HCT116 (cell line): ENCODE results near the gene CRIM1.

Source experiments
- EGR1 ChIP-seq: IDR thresholded peaks from 2 replicates; pipeline ENCODE4 v1.6.1; 2012; ENCODE audit warnings: low read depth
- EZH2 ChIP-seq: fragments of 200-600 bp; sonication (generic); IDR thresholded peaks from 2 replicates; pipeline ENCODE4 v1.6.1; 2017; ENCODE audit warnings: antibody characterized with exemption, mixed run types
- EZH2phosphoT487 ChIP-seq: fragments of 200-600 bp; IDR thresholded peaks from 2 replicates; pipeline ENCODE4 v1.6.1; 2018; ENCODE audit warnings: antibody characterized with exemption, borderline replicate concordance
- JUND ChIP-seq: IDR thresholded peaks from 2 replicates; pipeline ENCODE4 v1.6.1; 2012
- POLR2A ChIP-seq: IDR thresholded peaks from 2 replicates; pipeline ENCODE4 v1.7.0; 2011; ENCODE audit warnings: borderline replicate concordance; ENCODE audit not compliant: insufficient read depth, insufficient read length; ENCODE audit errors: extremely low read depth
- POLR2AphosphoS5 ChIP-seq: IDR thresholded peaks from 2 replicates; pipeline ENCODE4 v1.6.1; 2011; ENCODE audit warnings: mild to moderate bottlenecking, low read depth, low read length, moderate library complexity
- SIN3A ChIP-seq: IDR thresholded peaks from 2 replicates; pipeline ENCODE4 v1.6.1; 2012; ENCODE audit warnings: low read depth
- YY1 ChIP-seq: IDR thresholded peaks from 2 replicates; pipeline ENCODE4 v1.6.1; 2011; ENCODE audit warnings: low read length, low read depth, moderate library complexity, mild to moderate bottlenecking; ENCODE audit not compliant: insufficient replicate concordance; ENCODE audit errors: extremely low read depth
- TF ChIP-seq, protein P1 (sequence below), 3 experiments: fragments of 200-600 bp in 1 of 3; sonication (generic) in 1 of 3; IDR thresholded peaks in 2 of 3; conservative IDR thresholded peaks in 1 of 3; 2 replicates each; pipeline ENCODE4 v1.5.1; 2012 to 2017; ENCODE audit warnings: low read depth in 2 of 3, low read length in 2 of 3, antibody characterized with exemption in 1 of 3, borderline replicate concordance in 1 of 3, control low read depth in 1 of 3, mild to moderate bottlenecking in 1 of 3, mixed read lengths in 1 of 3, mixed run types in 1 of 3, moderate library complexity in 1 of 3; ENCODE audit not compliant: insufficient read depth in 1 of 3
- TF ChIP-seq, protein P2 (sequence below): IDR thresholded peaks from 2 replicates; pipeline ENCODE4 v1.6.1; 2011; ENCODE audit warnings: mild to moderate bottlenecking, low read length, moderate library complexity; ENCODE audit not compliant: insufficient replicate concordance; ENCODE audit errors: extremely low read depth
- TF ChIP-seq, protein P3 (sequence below): IDR thresholded peaks from 2 replicates; pipeline ENCODE4 v1.6.1; 2012
- TF ChIP-seq, protein P4 (sequence below): IDR thresholded peaks from 2 replicates; pipeline ENCODE4 v1.6.1; 2012; ENCODE audit warnings: low read depth

DNA sequence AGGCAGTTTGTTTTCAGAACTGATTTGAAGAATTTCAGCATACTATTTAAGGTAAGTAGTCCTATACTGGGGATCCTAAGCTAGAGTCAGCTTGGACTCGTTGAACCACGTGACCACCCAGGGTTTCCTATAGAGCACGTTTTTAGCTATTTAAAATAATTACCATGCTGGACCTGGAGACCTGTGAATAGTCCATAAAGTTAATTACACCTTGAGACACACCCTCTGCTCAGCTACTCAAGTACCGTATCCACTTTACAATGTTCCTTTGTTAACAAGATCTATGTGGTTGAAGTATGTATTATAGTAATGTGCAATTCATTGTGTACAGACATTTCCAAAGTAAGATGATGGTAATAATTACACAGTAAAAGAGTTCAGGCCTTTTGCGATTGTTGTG lies 67.6 kb downstream of the CRIM1 start:
- TF ChIP-seq, protein P1, sequence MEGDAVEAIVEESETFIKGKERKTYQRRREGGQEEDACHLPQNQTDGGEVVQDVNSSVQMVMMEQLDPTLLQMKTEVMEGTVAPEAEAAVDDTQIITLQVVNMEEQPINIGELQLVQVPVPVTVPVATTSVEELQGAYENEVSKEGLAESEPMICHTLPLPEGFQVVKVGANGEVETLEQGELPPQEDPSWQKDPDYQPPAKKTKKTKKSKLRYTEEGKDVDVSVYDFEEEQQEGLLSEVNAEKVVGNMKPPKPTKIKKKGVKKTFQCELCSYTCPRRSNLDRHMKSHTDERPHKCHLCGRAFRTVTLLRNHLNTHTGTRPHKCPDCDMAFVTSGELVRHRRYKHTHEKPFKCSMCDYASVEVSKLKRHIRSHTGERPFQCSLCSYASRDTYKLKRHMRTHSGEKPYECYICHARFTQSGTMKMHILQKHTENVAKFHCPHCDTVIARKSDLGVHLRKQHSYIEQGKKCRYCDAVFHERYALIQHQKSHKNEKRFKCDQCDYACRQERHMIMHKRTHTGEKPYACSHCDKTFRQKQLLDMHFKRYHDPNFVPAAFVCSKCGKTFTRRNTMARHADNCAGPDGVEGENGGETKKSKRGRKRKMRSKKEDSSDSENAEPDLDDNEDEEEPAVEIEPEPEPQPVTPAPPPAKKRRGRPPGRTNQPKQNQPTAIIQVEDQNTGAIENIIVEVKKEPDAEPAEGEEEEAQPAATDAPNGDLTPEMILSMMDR (IDR thresholded peaks at IDR 0.05 in 2 of 3, conservative IDR thresholded peaks at IDR 0.05 in 1 of 3; ENCODE audit: borderline replicate concordance in 1 of 3, insufficient read depth in 1 of 3, low read depth in 2 of 3, low read length in 2 of 3), result no peak
- TF ChIP-seq EZH2phosphoT487, result no peak
- TF ChIP-seq EGR1, result no peak
- TF ChIP-seq, protein P2, sequence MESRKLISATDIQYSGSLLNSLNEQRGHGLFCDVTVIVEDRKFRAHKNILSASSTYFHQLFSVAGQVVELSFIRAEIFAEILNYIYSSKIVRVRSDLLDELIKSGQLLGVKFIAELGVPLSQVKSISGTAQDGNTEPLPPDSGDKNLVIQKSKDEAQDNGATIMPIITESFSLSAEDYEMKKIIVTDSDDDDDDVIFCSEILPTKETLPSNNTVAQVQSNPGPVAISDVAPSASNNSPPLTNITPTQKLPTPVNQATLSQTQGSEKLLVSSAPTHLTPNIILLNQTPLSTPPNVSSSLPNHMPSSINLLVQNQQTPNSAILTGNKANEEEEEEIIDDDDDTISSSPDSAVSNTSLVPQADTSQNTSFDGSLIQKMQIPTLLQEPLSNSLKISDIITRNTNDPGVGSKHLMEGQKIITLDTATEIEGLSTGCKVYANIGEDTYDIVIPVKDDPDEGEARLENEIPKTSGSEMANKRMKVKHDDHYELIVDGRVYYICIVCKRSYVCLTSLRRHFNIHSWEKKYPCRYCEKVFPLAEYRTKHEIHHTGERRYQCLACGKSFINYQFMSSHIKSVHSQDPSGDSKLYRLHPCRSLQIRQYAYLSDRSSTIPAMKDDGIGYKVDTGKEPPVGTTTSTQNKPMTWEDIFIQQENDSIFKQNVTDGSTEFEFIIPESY, result no peak
- no peak for TF ChIP-seq EZH2
- no peak for TF ChIP-seq POLR2A
- no peak for TF ChIP-seq YY1
- TF ChIP-seq SIN3A, result no peak
- no peak for TF ChIP-seq POLR2AphosphoS5
- TF ChIP-seq, protein P3, sequence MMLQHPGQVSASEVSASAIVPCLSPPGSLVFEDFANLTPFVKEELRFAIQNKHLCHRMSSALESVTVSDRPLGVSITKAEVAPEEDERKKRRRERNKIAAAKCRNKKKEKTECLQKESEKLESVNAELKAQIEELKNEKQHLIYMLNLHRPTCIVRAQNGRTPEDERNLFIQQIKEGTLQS, result no peak
- TF ChIP-seq JUND, result no peak
- TF ChIP-seq, protein P4, sequence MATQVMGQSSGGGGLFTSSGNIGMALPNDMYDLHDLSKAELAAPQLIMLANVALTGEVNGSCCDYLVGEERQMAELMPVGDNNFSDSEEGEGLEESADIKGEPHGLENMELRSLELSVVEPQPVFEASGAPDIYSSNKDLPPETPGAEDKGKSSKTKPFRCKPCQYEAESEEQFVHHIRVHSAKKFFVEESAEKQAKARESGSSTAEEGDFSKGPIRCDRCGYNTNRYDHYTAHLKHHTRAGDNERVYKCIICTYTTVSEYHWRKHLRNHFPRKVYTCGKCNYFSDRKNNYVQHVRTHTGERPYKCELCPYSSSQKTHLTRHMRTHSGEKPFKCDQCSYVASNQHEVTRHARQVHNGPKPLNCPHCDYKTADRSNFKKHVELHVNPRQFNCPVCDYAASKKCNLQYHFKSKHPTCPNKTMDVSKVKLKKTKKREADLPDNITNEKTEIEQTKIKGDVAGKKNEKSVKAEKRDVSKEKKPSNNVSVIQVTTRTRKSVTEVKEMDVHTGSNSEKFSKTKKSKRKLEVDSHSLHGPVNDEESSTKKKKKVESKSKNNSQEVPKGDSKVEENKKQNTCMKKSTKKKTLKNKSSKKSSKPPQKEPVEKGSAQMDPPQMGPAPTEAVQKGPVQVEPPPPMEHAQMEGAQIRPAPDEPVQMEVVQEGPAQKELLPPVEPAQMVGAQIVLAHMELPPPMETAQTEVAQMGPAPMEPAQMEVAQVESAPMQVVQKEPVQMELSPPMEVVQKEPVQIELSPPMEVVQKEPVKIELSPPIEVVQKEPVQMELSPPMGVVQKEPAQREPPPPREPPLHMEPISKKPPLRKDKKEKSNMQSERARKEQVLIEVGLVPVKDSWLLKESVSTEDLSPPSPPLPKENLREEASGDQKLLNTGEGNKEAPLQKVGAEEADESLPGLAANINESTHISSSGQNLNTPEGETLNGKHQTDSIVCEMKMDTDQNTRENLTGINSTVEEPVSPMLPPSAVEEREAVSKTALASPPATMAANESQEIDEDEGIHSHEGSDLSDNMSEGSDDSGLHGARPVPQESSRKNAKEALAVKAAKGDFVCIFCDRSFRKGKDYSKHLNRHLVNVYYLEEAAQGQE, result no peak
